Measurements from ENCODE around the gene TMBIM1.

GRCh38 chr2:218305383-218305782, 13.1 kb upstream of the TMBIM1 start:
- no peak for TF ChIP-seq CTCF (IDR thresholded peaks at IDR 0.05 in 2 of 3, conservative IDR thresholded peaks at IDR 0.05 in 1 of 3; ENCODE audit: borderline replicate concordance in 1 of 3, insufficient read depth in 1 of 3, low read depth in 2 of 3, low read length in 2 of 3)
- TF ChIP-seq POLR2A (IDR thresholded peaks at IDR 0.05; ENCODE audit: borderline replicate concordance, extremely low read depth, insufficient read depth, insufficient read length), result no peak
- no peak for TF ChIP-seq EZH2 (IDR thresholded peaks at IDR 0.05)
- no peak for TF ChIP-seq TCF7L2 (IDR thresholded peaks at IDR 0.05; ENCODE audit: borderline replicate concordance, extremely low read depth, insufficient read depth, insufficient read length)
- no peak for TF ChIP-seq SIN3A (IDR thresholded peaks at IDR 0.05; ENCODE audit: low read depth)
- no peak for TF ChIP-seq MAX (IDR thresholded peaks at IDR 0.05)
- no peak for TF ChIP-seq RAD21 (IDR thresholded peaks at IDR 0.05; ENCODE audit: low read depth)
- TF ChIP-seq EZH2phosphoT487 (IDR thresholded peaks at IDR 0.05; ENCODE audit: borderline replicate concordance), result no peak
